ENCODE results near the gene TNS1. TPM values are rescaled to one million over a fixed set of nuclear protein-coding genes. Genes with fewer than 3 reads are reported as not detected.

The TNS1 gene
- total RNA-seq, 1 donor from 2014 or later = 705 TPM

DNA sequence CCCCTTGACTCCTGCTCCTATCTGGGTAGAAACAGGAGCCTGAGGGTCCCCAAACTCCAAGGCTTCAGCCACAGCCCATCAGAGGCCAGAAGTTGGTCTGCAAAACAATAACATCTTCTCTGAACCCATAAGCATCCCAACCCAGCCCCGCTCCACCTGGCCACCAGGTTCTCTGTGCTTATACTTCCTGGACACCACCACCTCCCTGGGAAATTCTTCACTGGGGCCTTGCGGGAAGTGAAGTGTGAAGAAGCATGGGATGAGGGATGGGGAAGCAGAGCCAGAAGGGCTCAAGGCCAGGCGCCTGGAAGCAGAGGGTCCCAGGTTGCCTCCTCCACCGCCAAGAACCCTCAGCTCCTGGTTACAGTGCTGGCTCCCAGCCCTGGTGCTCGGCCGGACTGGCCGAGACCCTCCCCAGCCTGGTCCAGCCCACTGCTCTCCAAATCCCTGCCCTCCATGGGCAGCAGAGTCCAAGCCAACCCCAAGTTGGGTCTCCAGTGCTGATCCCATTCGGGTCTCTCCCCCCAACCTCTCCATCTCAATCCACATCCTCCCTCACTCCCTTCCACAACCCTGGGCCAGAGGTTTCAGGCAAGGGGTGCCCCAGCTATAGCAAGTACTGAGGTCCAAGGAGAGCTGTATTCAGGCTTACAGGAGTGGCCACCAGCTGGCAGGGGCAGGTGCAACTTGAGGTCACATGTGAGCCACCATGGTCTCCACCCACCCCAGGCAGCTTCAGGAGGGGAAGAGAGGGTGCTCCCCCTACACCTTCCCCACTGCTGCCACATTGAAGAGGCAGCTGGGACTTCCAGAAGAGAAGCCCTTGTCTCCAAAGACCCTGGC, 60.7 kb downstream of the TNS1 start:
- DNase-seq (ENCODE audit: missing footprints) (no peak), ATAC-seq (no peak)
- intact Hi-C loops (cut with DNase I) = loop anchor here (5.0 kb wide), 3 partner anchors 40 to 150 kb away; no protein-coding TSS in a partner anchor

DNA sequence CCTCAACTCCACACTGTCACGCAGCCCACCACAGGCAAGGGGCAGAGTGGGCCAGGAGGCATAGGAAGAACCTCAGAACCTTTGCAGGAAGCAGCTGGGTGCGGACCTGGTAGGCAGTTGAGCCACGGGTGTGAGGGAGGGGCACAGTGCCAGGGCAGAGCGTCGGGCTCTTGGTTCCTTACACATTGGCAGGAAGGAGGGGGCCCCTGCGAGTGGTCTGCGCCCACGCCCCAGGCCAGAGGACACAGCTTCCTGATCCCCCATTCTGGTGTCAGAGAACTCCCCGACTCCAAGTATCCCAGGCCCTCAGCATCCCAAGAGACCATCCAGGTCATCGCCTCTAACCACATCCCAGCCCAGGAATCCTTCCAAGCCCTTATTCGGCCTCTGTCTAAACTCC, 61.5 kb downstream of the TNS1 start:
- DNase-seq (ENCODE audit: missing footprints) (no peak), ATAC-seq (no peak)
- intact Hi-C loops (cut with DNase I) = loop anchor here (5.0 kb wide), 3 partner anchors 39 to 149 kb away; no protein-coding TSS in a partner anchor

DNA sequence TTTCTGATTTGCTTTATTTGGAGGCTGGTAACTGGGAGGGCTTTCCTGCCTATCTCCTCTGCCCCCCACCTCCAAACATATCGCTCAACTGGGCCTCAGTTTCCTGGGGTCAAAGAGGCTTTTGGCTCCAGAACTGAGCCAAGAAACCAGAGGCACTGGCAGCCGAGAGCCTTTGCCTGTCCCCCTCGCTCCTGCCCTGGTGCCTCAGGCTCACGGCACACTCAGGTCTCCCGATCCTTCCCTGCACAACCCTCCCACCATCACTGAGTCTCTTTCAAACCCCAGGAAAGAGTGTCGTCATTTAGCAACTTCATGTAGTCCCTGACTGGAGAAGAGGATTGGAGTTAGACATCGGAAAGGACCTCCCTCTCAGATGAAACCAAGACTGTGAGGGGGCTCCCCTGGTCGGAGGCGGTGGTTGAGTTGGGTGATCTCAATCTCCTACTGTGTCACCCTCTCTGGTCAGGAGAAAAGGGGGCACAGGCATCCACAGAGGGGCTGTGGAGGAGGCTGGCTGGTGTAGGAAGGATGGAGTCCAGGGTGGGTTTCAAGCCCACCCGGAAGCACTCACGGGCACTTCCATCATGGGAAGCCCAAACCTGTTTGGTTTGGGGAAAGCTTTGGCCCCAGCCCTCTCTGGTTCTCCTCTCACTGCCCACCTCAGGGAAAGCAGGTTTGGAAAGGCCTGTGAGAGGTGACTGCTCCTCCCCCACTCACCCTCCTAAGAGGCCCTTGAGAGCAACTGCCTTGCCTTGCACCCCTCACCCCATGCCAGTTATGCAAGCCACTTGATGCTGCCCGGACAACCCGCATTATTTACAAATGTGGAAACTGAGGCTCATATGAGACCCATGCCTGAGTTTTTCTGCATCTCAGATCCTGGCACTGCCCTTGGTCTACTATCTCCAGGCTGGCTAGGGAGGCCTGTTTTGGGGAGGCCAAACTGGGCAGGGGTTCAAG, 62.3 kb downstream of the TNS1 start:
- intact Hi-C loops (cut with DNase I) = loop anchor here (5.0 kb wide), 3 partner anchors 38 to 148 kb away; no protein-coding TSS in a partner anchor
- ATAC-seq = no peak

DNA sequence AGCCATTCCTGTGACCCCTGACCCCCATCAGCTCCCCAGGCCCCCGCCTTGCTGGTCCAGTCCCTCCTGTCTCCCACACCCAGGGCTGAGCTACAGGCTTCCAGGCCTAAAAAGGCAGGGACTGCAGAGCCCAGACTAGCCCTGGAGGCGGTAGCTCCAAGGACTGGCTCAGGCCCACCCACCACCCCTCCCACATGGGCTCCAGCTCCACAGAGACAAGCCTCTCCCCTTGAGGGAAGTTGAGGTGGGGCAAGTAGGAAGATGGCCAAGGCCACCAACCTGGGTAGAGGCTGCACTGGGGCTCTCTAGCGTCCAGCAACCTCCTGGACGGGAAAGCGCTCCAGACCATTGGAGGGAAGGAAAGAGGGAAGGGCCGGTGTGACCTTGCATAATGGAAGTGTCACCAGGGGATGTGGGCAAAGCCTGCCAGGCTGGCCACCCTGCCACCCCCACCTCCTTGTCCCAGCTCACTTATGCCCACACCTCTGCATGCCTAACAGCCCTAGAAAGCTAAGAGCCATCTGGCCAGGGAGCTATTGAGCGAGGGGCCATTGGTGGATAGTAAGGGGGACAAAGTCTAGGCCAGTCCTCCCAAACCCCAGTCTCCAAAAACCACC, 63.1 kb downstream of the TNS1 start:
- ATAC-seq = no peak
- DNase-seq (ENCODE audit: missing footprints) = no peak
- intact Hi-C loops (cut with DNase I) = loop anchor here (5.0 kb wide), 3 partner anchors 37 to 147 kb away; no protein-coding TSS in a partner anchor

More for the DNA sequence above, 62.3 kb downstream of the TNS1 start:
- DNase-seq (ENCODE audit: missing footprints) = no peak

DNA sequence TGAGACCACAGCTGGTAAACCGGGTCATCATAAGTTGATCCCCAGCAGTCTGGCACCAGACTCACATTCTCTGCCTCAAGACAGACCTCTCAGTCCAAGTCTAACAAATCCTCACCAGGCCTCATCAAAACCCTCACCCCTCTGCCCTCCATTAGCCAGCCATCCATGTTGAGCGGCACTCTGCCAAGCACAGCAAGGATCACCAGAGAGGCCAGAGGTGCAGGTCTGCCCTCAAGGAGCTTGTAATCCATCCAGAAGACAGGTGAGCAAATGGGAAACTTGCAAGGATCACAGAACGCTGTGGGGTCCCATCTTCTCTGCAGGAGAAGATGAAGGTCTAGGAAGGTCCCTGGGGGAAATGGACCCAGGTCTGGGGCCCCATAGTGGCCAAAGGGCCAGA, 63.6 kb downstream of the TNS1 start:
- intact Hi-C loops (cut with DNase I) = no loop called here
- ATAC-seq (no peak), DNase-seq (ENCODE audit: missing footprints) (no peak)

- intact Hi-C loops (cut with DNase I) = no loop called here
- no peak for ATAC-seq
Observed at GRCh38 chr2:217938036-217938435, 64.8 kb downstream of the TNS1 start.

DNA sequence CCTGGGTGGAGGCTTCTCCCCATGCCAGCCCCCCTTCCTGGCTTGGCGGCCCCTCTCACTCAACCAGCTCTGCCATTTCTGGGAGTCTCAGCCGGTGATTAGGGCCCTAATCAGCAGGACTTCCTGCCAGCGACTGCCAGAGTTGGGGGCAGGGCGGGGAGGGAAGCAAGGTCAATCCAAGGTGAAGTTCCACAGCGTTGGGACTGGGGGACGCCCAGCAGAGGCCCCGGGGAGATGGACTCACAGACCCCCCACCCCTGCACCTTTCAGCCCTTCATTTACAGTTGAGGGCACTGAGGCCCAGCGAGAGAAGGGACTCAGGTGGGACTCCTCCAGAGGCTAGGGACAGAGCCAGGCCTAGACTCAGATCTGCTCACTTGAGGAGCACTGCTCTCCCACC, 65.3 kb downstream of the TNS1 start:
- intact Hi-C loops (cut with DNase I) = no loop called here
- ATAC-seq = no peak
- peak; percentile 69 for DNase-seq (ENCODE audit: missing footprints)

More at GRCh38 chr2:217938036-217938435, 64.8 kb downstream of the TNS1 start:
- DNase-seq (ENCODE audit: missing footprints) = peak; percentile 54

- ATAC-seq = no peak
- intact Hi-C loops (cut with DNase I) = no loop called here
- peak; percentile 11 for DNase-seq (ENCODE audit: missing footprints)
Observed at GRCh38 chr2:217936952-217937351, 65.8 kb downstream of the TNS1 start.

DNA sequence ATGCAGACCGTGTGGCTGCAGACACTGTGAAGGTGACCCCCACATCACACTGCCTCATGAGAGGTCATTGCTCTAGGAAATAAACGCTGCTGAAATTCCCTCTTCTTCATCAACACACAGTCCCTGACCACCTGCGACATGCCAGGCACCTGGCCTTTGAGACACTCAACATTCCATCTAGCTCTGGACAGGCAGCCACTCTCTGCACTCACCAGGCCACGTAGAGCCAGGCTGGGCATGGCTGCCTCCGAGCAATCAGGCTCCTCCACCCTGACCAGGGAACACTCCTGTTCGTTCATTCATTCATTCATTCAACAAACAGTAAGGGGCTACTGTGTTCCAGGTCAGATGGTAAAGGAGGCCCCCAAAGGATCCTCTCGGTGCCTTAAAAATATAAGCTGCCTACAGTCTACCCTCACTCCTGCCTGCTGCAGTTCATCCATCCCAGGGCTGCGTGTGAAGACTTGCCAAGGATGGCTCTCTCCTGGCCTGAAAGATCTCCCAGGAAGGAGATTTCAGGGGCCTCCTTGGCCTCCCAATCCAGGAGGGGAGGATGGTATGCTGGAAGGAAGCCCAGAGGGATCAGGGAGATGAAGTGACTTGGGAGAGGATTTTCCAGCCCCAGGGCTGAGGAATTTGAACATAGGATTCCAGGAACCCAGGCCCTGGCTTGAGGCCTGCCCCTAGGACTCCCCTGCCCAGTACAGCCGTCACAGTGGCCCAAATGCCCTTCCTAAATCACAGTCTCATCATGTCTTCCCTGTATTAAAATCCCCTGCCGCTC, 66.7 kb downstream of the TNS1 start:
- no peak for ATAC-seq
- intact Hi-C loops (cut with DNase I) = no loop called here
- DNase-seq (ENCODE audit: missing footprints) = peak; percentile 61

GRCh38 chr2:217935235-217935879, 67.4 kb downstream of the TNS1 start:
- peak; percentile 18 for ATAC-seq
- intact Hi-C loops (cut with DNase I) = no loop called here
- DNase-seq (ENCODE audit: missing footprints) = peak; percentile 57

DNA sequence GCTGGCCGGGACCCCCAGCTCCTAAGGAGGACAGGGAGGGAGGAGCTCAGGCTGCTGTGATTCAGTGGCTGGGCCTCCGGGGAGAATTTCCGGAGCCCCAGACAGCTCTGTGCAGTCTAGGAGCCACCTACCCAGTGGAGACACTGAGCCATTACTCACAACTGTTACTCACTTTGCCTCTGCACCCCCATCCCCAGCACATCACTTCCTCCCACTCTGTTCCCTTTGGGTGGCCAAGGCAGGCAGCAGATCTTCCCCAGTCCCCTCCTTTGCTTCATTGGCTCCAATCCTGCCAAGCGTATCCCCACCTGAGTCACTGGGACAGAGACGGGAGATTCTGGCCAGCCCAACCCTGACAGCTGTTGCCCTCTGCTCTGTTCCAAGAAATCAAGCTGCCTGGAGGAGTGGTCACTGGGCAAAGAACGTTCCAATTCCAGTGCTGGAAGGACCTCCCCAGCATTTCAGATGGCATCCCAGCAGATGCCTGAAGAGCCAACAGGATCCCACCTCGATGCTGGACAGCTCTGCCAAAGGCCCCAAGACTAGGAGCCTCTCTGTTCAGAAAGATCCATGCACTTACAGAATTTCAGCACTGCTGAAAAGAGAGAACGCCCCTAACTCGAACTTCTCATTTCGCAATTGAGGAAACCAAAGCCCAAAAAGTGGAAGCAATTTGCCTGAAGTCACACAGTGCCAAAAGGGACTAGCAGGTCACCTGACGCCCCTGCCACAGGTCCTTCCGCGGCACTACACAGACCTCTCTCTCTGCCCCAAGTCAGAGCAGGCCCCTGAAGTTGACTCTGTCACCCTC, 68.3 kb downstream of the TNS1 start:
- intact Hi-C loops (cut with DNase I) = no loop called here
- DNase-seq (ENCODE audit: missing footprints) = peak; percentile 74
- ATAC-seq = peak; percentile 42

DNA sequence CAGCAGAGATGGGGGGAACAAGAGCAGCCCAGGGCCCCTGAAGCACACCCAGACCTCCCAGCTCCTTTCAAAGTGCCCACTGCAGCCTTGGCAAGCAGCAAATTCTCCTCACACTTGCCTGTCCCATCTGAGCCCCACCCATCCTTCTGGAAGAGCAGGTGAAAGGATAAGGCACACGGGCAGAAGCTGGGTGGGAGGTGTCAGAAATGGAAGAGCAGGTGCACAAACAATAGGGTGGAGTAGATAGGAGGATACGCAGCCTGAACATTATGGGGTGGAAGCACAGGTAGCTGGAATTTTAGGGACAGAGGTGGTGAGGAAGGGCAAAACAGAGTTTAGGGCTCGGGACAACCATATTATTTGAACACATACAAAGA, 69.2 kb downstream of the TNS1 start:
- ATAC-seq (no peak), DNase-seq (ENCODE audit: missing footprints) (no peak)
- intact Hi-C loops (cut with DNase I) = no loop called here

DNA sequence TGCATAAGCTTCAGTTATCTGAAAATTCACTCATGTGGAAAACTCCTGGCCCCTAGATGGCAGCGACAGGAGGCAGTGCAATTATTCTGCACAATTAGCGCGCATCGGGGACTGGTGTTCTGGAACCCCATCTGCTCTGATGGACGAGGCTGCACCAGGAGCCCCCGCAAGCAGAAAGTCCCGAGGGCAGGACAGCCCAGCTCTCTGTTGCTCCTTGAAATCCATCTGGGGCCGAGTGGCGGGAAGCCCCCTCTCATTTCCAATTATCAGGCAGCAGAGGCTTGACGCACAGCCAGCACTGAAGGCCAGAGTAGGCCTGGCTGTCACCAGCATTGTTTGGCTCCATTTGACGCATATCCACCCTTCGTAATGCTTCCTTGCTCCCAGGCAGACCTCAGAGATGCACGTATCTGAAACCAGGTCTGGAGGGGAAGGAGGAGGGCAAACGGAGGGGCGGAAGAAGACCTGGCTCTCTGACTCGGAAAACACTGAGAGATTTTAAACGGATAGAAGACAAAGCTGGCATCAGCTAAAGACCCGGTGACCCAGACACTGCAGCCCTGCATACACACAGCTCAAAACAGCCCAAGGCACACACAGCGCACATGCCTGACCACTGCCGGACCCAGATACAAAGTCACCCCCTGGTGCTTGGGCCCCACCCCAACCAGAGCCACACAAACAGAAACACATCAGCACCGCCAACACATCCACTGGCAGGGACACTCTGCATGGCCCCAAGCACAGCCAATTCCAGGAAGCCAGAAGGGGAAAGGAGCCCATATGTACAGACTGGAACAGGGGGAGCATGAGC, 69.8 kb downstream of the TNS1 start:
- intact Hi-C loops (cut with DNase I) = no loop called here
- ATAC-seq (peak; percentile 9), DNase-seq (ENCODE audit: missing footprints) (peak; percentile 68)

GRCh38 chr2:217931846-217932560, 70.8 kb downstream of the TNS1 start:
- intact Hi-C loops (cut with DNase I) = no loop called here
- ATAC-seq (no peak), DNase-seq (ENCODE audit: missing footprints) (no peak)

- peak; percentile 64 for DNase-seq (ENCODE audit: missing footprints)
- intact Hi-C loops (cut with DNase I) = no loop called here
- no peak for ATAC-seq
Observed at GRCh38 chr2:217930761-217931563, 71.8 kb downstream of the TNS1 start.

Measured in Right ventricle myocardium inferior (tissue), 1 donor.